ENCODE measurements around the gene SYVN1. TPM values are rescaled to one million over a fixed set of nuclear protein-coding genes. Genes with fewer than 3 reads are reported as not detected.

Gene SYVN1
- polyA plus RNA-seq, 2 of the 4 experiments (the other 2 are of a cell fraction): 21.4 to 25.1 TPM

DNA sequence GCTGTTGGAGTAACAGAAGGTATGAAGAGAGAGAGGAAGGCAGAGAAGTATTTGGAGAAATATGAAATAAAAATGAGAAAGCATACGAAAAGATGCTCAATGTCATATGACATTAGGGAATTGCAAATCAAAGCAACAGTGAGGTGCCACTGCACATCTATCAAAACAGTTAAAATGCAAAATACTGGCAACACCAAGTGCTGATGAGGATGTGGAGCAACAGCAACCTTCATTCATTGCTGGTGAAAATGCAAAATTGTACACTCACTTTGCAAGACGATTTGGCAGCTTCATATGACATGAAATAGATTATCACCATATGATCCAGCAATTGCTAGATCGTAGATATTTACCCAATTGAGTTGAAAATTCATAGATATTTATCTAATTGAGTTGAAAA is 26.3 kb upstream of the SYVN1 start:
- WGBS (ENCODE audit: missing lambda C conversion rate): 32% methylated on average over 3 of the region's 3 CpGs
- no peaks in the 10 kb centered on the region for H3K9me3 ChIP-seq
- TF ChIP-seq ESRRA (IDR thresholded peaks at IDR 0.05; ENCODE audit: borderline replicate concordance, low read length): no peak
- no peak for TF ChIP-seq BHLHE40 (IDR thresholded peaks at IDR 0.05; ENCODE audit: low read depth, low read length)
- no peak for TF ChIP-seq RCOR1 (IDR thresholded peaks at IDR 0.05; ENCODE audit: low read depth, low read length)
- TF ChIP-seq MAZ (IDR thresholded peaks at IDR 0.05; ENCODE audit: borderline replicate concordance, low read depth, low read length): no peak
- no peak for TF ChIP-seq RAD21 (conservative IDR thresholded peaks at IDR 0.05 in 1 of 2, IDR thresholded peaks at IDR 0.05 in 1 of 2)
- no peak for TF ChIP-seq HOXB13 (CRISPR knock-in tag; IDR thresholded peaks at IDR 0.05; ENCODE audit: low read depth)
- no peak for TF ChIP-seq PHF8 (IDR thresholded peaks at IDR 0.05; ENCODE audit: borderline replicate concordance, low read depth)
- no peak for TF ChIP-seq TP53 (CRISPR knock-in tag; IDR thresholded peaks at IDR 0.05)
- TF ChIP-seq CBX8 (IDR thresholded peaks at IDR 0.05): no peak
- no peak for TF ChIP-seq CBX2 (IDR thresholded peaks at IDR 0.05; ENCODE audit: borderline replicate concordance, low read depth)
- no peak for TF ChIP-seq RNF2 (IDR thresholded peaks at IDR 0.05; ENCODE audit: borderline replicate concordance, low read depth)
- TF ChIP-seq CEBPB (IDR thresholded peaks at IDR 0.05): no peak
- no peak for TF ChIP-seq JUNB (IDR thresholded peaks at IDR 0.05)
- POLR2A ChIA-PET: no interaction called here
- FAIRE-seq (no peak), DNase-seq (ENCODE audit: low read depth in 1 of 2, low spot score in 1 of 2) (no peak), ATAC-seq (no peak)
- H3K27ac ChIP-seq: no peak overlapping the region
- no peak overlapping the region for H3K4me2 ChIP-seq
- no peak overlapping the region for H3K4me3 ChIP-seq
- CTCF ChIA-PET: interaction anchor here (1.8 kb wide), 1 partner anchor 114 kb away, joined by 3 read pairs; no protein-coding TSS in a partner anchor
- no peaks in the 10 kb centered on the region for H3K4me1 ChIP-seq

DNA sequence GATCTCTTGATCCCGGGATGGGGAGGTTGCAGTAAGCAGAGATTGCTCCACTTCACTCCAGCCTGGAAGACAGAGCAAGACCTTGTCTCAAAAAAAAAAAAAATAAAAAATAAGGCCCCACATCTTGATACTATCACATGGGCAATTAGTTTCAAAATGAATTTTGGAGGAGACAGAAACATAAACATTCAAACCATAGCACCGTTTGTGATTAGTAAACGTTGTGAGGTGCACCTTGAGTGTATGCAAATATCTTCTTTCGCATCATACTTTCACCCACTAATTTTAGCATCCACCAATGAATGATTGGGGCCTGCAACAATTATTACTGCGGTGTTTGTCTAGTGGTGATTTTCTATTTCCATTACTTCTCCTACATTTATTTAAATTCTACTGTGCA is 24.7 kb upstream of the SYVN1 start:
- DNase-seq (ENCODE audit: low read depth in 1 of 2, low spot score in 1 of 2): no peak
- no peak overlapping the region for H3K4me2 ChIP-seq
- FAIRE-seq: no peak
- no peaks in the 10 kb centered on the region for H3K9me3 ChIP-seq
- no peak for ATAC-seq
- ChIA-PET CTCF (interaction anchor here (0.6 to 1.5 kb wide), 2 partner anchors 15 to 46 kb away, joined by 3 read pairs; no protein-coding TSS in a partner anchor), POLR2A (no interaction called here)
- H3K27ac ChIP-seq: no peak overlapping the region
- no peak overlapping the region for H3K4me3 ChIP-seq
- no peaks in the 10 kb centered on the region for H3K4me1 ChIP-seq
- no peak for TF ChIP-seq NR3C1 (IDR thresholded peaks at IDR 0.05)
- WGBS (ENCODE audit: missing lambda C conversion rate): 55% methylated on average over 5 of the region's 5 CpGs

DNA sequence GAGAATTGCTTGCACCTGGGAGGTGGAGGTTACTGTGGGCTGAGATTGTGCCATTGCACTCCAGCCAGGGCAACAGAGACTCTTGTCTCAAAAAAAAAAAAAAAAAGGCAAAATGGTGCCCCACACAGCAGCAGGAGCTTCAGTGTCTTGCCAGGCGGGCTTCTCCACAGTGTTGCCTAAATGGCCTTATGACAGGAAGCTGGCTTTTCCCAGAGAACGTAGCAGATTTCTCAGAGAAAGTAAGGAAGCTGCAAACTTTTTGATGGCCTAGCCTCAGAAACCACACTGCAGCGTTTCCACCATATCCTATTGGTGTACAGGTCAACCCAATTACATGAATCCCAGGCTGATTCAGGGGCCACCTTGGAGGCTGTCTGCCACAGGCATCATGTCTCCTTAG is 23.0 kb upstream of the SYVN1 start:
- CTCF ChIA-PET: interaction anchor here (0.7 to 1.3 kb wide), 2 partner anchors 8 to 334 kb away, joined by 3 to 4 read pairs; no protein-coding TSS in a partner anchor
- Histone ChIP-seq H3K9me3 (no peaks in the 10 kb centered on the region), H3K27ac (no peak overlapping the region), H3K4me3 (no peak overlapping the region), H3K4me1 (no peaks in the 10 kb centered on the region), H3K4me2 (no peak overlapping the region)
- FAIRE-seq: no peak
- 66% methylated on average over 3 of the region's 3 CpGs for WGBS (ENCODE audit: missing lambda C conversion rate)
- no peak for ATAC-seq
- no peak for TF ChIP-seq NFE2L2 (conservative IDR thresholded peaks at IDR 0.05; ENCODE audit: low read length)
- TF ChIP-seq TFCP2L1 (CRISPR knock-in tag; IDR thresholded peaks at IDR 0.05): no peak
- TF ChIP-seq ZC3H11A (IDR thresholded peaks at IDR 0.05): no peak
- TF ChIP-seq MYC (IDR thresholded peaks at IDR 0.05; ENCODE audit: borderline replicate concordance, low read length): no peak
- no peak for TF ChIP-seq BHLHE40 (IDR thresholded peaks at IDR 0.05; ENCODE audit: low read depth, low read length)
- TF ChIP-seq, protein P1, sequence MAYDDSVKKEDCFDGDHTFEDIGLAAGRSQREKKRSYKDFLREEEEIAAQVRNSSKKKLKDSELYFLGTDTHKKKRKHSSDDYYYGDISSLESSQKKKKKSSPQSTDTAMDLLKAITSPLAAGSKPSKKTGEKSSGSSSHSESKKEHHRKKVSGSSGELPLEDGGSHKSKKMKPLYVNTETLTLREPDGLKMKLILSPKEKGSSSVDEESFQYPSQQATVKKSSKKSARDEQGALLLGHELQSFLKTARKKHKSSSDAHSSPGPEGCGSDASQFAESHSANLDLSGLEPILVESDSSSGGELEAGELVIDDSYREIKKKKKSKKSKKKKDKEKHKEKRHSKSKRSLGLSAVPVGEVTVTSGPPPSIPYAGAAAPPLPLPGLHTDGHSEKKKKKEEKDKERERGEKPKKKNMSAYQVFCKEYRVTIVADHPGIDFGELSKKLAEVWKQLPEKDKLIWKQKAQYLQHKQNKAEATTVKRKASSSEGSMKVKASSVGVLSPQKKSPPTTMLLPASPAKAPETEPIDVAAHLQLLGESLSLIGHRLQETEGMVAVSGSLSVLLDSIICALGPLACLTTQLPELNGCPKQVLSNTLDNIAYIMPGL (CRISPR knock-in tag; IDR thresholded peaks at IDR 0.05; ENCODE audit: borderline replicate concordance): no peak
- no peak for DNase-seq (ENCODE audit: low read depth in 1 of 2, low spot score in 1 of 2)
- POLR2A ChIA-PET: interaction anchor here (0.6 kb wide), 1 partner anchor 22 kb away, joined by 4 read pairs; no protein-coding TSS in a partner anchor

DNA sequence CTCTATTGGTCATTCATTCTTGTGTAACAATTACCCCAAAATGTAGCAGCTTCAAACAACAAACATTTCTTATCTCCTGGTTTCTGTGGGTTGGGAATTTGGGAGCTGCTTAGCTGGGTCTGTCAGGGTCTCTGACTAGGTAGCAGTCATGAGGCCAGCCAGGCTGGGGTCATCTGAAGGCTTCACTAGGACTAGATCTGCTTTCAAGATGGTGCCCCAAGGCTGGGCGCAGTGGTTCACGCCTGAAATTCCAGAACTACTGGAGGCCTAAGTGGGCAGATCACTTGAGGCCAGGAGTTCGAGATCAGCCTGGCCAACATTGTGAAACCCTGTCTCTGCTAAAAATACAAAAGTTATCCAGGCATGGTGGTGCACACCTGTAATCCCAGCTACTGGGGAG is 22.6 kb upstream of the SYVN1 start:
- DNase-seq (ENCODE audit: low read depth in 1 of 2, low spot score in 1 of 2) (no peak), FAIRE-seq (no peak), ATAC-seq (no peak)
- TF ChIP-seq EP300 (IDR thresholded peaks at IDR 0.05): no peak
- no peak for TF ChIP-seq HEYL (CRISPR knock-in tag; IDR thresholded peaks at IDR 0.05)
- Histone ChIP-seq H3K4me2 (no peak overlapping the region), H3K4me3 (no peak overlapping the region), H3K4me1 (no peaks in the 10 kb centered on the region), H3K27ac (no peak overlapping the region), H3K9me3 (no peaks in the 10 kb centered on the region)
- CTCF ChIA-PET: interaction anchor here (0.7 to 1.3 kb wide), 3 partner anchors 9 to 334 kb away, joined by 3 to 4 read pairs (median 4); no protein-coding TSS in a partner anchor
- POLR2A ChIA-PET: no interaction called here
- WGBS (ENCODE audit: missing lambda C conversion rate): 69% methylated on average over 3 of the region's 3 CpGs
